Fibroblast of skin of scalp (primary cell): Measurements from ENCODE around the gene CALML4.
"Not testable (repeated sequence)": the region's sequence is repeated elsewhere in the genome, so short reads cannot be mapped to it uniquely, and the experiment has no call there.

Experiments
- DNase-seq: peaks from one replicate; pipeline ENCODE4 v3.0.0-alpha.2; 2013

The CALML4 gene

GRCh38 chr15:68208136-68208535 lies 3.0 kb upstream of the CALML4 start:
- DNase-seq: no peak

- no peak for DNase-seq
Measured at GRCh38 chr15:68207176-68207935, 2.2 kb upstream of the CALML4 start.

GRCh38 chr15:68206711-68207151 lies 1.6 kb upstream of the CALML4 start:
- DNase-seq: no peak

- DNase-seq: no peak
Measured at GRCh38 chr15:68205954-68206539, 915 bp upstream of the CALML4 start.

- no peak for DNase-seq
Measured at GRCh38 chr15:68205558-68205944, 419 bp upstream of the CALML4 start.

- DNase-seq: no peak
Measured at GRCh38 chr15:68204361-68204760, 771 bp downstream of the CALML4 start.

- DNase-seq: no peak
Measured at GRCh38 chr15:68203956-68204355, 1.2 kb downstream of the CALML4 start.

- DNase-seq: no peak
Measured at GRCh38 chr15:68203486-68203885, 1.6 kb downstream of the CALML4 start.

GRCh38 chr15:68202994-68203393 lies 2.1 kb downstream of the CALML4 start:
- not testable (repeated sequence) for DNase-seq

GRCh38 chr15:68201879-68202261 lies 3.3 kb downstream of the CALML4 start:
- no peak for DNase-seq

GRCh38 chr15:68201153-68201878 lies 3.8 kb downstream of the CALML4 start:
- DNase-seq: no peak

- DNase-seq: no peak
Measured at GRCh38 chr15:68200016-68200861, 4.9 kb downstream of the CALML4 start.

GRCh38 chr15:68199340-68199739 lies 5.8 kb downstream of the CALML4 start:
- no peak for DNase-seq

- DNase-seq: no peak
Measured at GRCh38 chr15:68197661-68198437, 7.3 kb downstream of the CALML4 start.

GRCh38 chr15:68197170-68197492 lies 8.0 kb downstream of the CALML4 start:
- DNase-seq: no peak

- no peak for DNase-seq
Measured at GRCh38 chr15:68196445-68197169, 8.5 kb downstream of the CALML4 start.

- no peak for DNase-seq
Measured at GRCh38 chr15:68195336-68196112, 9.6 kb downstream of the CALML4 start.

GRCh38 chr15:68192804-68193486 lies 12.2 kb downstream of the CALML4 start:
- DNase-seq: no peak

- DNase-seq: no peak
Measured at GRCh38 chr15:68192117-68192516, 13.0 kb downstream of the CALML4 start.

GRCh38 chr15:68191555-68191954 lies 13.6 kb downstream of the CALML4 start:
- no peak for DNase-seq
